ENCODE measurements around the gene PAPOLB. TPM values are rescaled to one million over a fixed set of nuclear protein-coding genes. Genes with fewer than 3 reads are reported as not detected.
"Not testable (repeated sequence)": the region's sequence is repeated elsewhere in the genome, so short reads cannot be mapped to it uniquely, and the experiment has no call there.

PAPOLB gene
- total and polyA plus RNA-seq, 2 experiments from 2014 or later = not detected

GRCh38 chr7:4904346-4904745 lies 42.5 kb upstream of the PAPOLB start:
- no peak for DNase-seq (ENCODE audit: low spot score)
- no peak overlapping the region for H3K4me2 ChIP-seq
- H2AFZ ChIP-seq = no peak overlapping the region
- H4K20me1 ChIP-seq (ENCODE audit: insufficient read depth, poor library complexity, severe bottlenecking) = no peaks in the 10 kb centered on the region
- H3K79me2 ChIP-seq = no peaks in the 10 kb centered on the region
- TF ChIP-seq EZH2 (IDR thresholded peaks at IDR 0.05; ENCODE audit: borderline replicate concordance) (no peak), EZH2phosphoT487 (IDR thresholded peaks at IDR 0.05; ENCODE audit: low read depth, severe bottlenecking, unreplicated experiment) (no peak)
- TF ChIP-seq, protein P1, sequence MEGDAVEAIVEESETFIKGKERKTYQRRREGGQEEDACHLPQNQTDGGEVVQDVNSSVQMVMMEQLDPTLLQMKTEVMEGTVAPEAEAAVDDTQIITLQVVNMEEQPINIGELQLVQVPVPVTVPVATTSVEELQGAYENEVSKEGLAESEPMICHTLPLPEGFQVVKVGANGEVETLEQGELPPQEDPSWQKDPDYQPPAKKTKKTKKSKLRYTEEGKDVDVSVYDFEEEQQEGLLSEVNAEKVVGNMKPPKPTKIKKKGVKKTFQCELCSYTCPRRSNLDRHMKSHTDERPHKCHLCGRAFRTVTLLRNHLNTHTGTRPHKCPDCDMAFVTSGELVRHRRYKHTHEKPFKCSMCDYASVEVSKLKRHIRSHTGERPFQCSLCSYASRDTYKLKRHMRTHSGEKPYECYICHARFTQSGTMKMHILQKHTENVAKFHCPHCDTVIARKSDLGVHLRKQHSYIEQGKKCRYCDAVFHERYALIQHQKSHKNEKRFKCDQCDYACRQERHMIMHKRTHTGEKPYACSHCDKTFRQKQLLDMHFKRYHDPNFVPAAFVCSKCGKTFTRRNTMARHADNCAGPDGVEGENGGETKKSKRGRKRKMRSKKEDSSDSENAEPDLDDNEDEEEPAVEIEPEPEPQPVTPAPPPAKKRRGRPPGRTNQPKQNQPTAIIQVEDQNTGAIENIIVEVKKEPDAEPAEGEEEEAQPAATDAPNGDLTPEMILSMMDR (IDR thresholded peaks at IDR 0.05; ENCODE audit: poor library complexity) = no peak
- no peaks in the 10 kb centered on the region for H3K36me3 ChIP-seq (replicated peaks; ENCODE audit: insufficient read depth, low read depth)
- H3K27ac ChIP-seq = no peak overlapping the region
- no peaks in the 10 kb centered on the region for H3K4me1 ChIP-seq (ENCODE audit: insufficient read depth)
- no peaks in the 10 kb centered on the region for H3K9me2 ChIP-seq (replicated peaks; ENCODE audit: insufficient read depth)
- H3K9me3 ChIP-seq (ENCODE audit: low read depth) = no peaks in the 10 kb centered on the region
- no peak overlapping the region for H3K4me3 ChIP-seq
- no peaks in the 10 kb centered on the region for H3K27me3 ChIP-seq

GRCh38 chr7:4895766-4896165 lies 33.9 kb upstream of the PAPOLB start:
- Histone ChIP-seq H2AFZ (no peak overlapping the region), H3K27me3 (no peaks in the 10 kb centered on the region), H3K27ac (no peak overlapping the region), H3K36me3 (replicated peaks; ENCODE audit: insufficient read depth, low read depth) (no peaks in the 10 kb centered on the region), H3K4me3 (no peak overlapping the region), H4K20me1 (ENCODE audit: insufficient read depth, poor library complexity, severe bottlenecking) (no peaks in the 10 kb centered on the region), H3K9me2 (replicated peaks; ENCODE audit: insufficient read depth) (no peaks in the 10 kb centered on the region), H3K9me3 (ENCODE audit: low read depth) (no peaks in the 10 kb centered on the region), H3K4me1 (ENCODE audit: insufficient read depth) (no peaks in the 10 kb centered on the region), H3K79me2 (no peaks in the 10 kb centered on the region), H3K4me2 (no peak overlapping the region)
- no peak for DNase-seq (ENCODE audit: low spot score)
- TF ChIP-seq EZH2 (IDR thresholded peaks at IDR 0.05; ENCODE audit: borderline replicate concordance) (no peak), EZH2phosphoT487 (IDR thresholded peaks at IDR 0.05; ENCODE audit: low read depth, severe bottlenecking, unreplicated experiment) (no peak)
- TF ChIP-seq, protein P1 (IDR thresholded peaks at IDR 0.05; ENCODE audit: poor library complexity) = no peak
- 87% methylated on average over 11 of the region's 11 CpGs for WGBS (ENCODE audit: low lambda C conversion rate, missing lambda C conversion rate)

DNA sequence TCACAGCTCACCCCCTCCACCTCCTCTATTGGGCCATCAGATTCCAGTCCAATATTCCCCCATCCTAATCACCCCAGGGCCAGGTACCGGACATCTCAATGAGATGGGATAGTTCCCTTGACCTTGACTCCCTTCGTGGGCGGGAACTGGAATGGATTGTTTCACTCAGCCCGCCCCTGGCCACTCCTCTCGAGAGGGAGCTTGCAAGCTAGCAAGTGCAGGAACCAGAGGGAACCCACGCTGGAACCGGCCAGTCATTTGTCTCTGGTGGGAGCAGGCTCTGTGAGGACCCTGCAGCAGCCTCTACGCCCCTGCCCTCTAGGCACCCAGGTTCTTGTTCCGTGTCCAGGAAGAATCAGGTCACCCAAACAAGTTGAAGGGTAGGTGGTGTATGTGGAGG lies 32.7 kb upstream of the PAPOLB start:
- Histone ChIP-seq H3K79me2 (no peaks in the 10 kb centered on the region), H3K4me2 (no peak overlapping the region), H3K4me3 (no peak overlapping the region), H3K27me3 (no peaks in the 10 kb centered on the region), H3K9me2 (replicated peaks; ENCODE audit: insufficient read depth) (no peaks in the 10 kb centered on the region), H3K27ac (no peak overlapping the region), H3K4me1 (ENCODE audit: insufficient read depth) (no peaks in the 10 kb centered on the region), H2AFZ (no peak overlapping the region), H3K36me3 (replicated peaks; ENCODE audit: insufficient read depth, low read depth) (no peaks in the 10 kb centered on the region), H4K20me1 (ENCODE audit: insufficient read depth, poor library complexity, severe bottlenecking) (no peaks in the 10 kb centered on the region), H3K9me3 (ENCODE audit: low read depth) (no peaks in the 10 kb centered on the region)
- TF ChIP-seq EZH2phosphoT487 (IDR thresholded peaks at IDR 0.05; ENCODE audit: low read depth, severe bottlenecking, unreplicated experiment) (no peak), EZH2 (IDR thresholded peaks at IDR 0.05; ENCODE audit: borderline replicate concordance) (no peak)
- TF ChIP-seq, protein P1 (IDR thresholded peaks at IDR 0.05; ENCODE audit: poor library complexity) = no peak
- DNase-seq (ENCODE audit: low spot score) = no peak
- WGBS (ENCODE audit: low lambda C conversion rate, missing lambda C conversion rate) = 87% methylated on average over 9 of the region's 9 CpGs

GRCh38 chr7:4893929-4894475 lies 32.2 kb upstream of the PAPOLB start:
- Histone ChIP-seq H3K79me2 (no peaks in the 10 kb centered on the region), H3K36me3 (replicated peaks; ENCODE audit: insufficient read depth, low read depth) (no peaks in the 10 kb centered on the region), H4K20me1 (ENCODE audit: insufficient read depth, poor library complexity, severe bottlenecking) (no peaks in the 10 kb centered on the region), H3K4me2 (no peak overlapping the region), H2AFZ (no peak overlapping the region), H3K27me3 (no peaks in the 10 kb centered on the region), H3K9me2 (replicated peaks; ENCODE audit: insufficient read depth) (no peaks in the 10 kb centered on the region), H3K4me3 (no peak overlapping the region), H3K27ac (no peak overlapping the region), H3K4me1 (ENCODE audit: insufficient read depth) (no peaks in the 10 kb centered on the region), H3K9me3 (ENCODE audit: low read depth) (no peaks in the 10 kb centered on the region)
- TF ChIP-seq EZH2phosphoT487 (IDR thresholded peaks at IDR 0.05; ENCODE audit: low read depth, severe bottlenecking, unreplicated experiment) (no peak), EZH2 (IDR thresholded peaks at IDR 0.05; ENCODE audit: borderline replicate concordance) (no peak)
- TF ChIP-seq, protein P1 (IDR thresholded peaks at IDR 0.05; ENCODE audit: poor library complexity) = no peak
- no peak for DNase-seq (ENCODE audit: low spot score)
- WGBS (ENCODE audit: low lambda C conversion rate, missing lambda C conversion rate) = 90% methylated on average over 8 of the region's 8 CpGs

GRCh38 chr7:4893188-4893587 lies 31.4 kb upstream of the PAPOLB start:
- H3K27me3 ChIP-seq; H4K20me1 ChIP-seq (ENCODE audit: insufficient read depth, poor library complexity, severe bottlenecking); H3K9me3 ChIP-seq (ENCODE audit: low read depth); H2AFZ ChIP-seq; H3K4me3 ChIP-seq; H3K4me1 ChIP-seq (ENCODE audit: insufficient read depth); H3K4me2 ChIP-seq; DNase-seq (ENCODE audit: low spot score); H3K36me3 ChIP-seq (replicated peaks; ENCODE audit: insufficient read depth, low read depth); H3K9me2 ChIP-seq (replicated peaks; ENCODE audit: insufficient read depth); H3K27ac ChIP-seq; H3K79me2 ChIP-seq: not testable (repeated sequence)
- WGBS (ENCODE audit: low lambda C conversion rate, missing lambda C conversion rate) = 90% methylated on average over 4 of the region's 4 CpGs
